ENCODE results near the gene RBM12.

DNA sequence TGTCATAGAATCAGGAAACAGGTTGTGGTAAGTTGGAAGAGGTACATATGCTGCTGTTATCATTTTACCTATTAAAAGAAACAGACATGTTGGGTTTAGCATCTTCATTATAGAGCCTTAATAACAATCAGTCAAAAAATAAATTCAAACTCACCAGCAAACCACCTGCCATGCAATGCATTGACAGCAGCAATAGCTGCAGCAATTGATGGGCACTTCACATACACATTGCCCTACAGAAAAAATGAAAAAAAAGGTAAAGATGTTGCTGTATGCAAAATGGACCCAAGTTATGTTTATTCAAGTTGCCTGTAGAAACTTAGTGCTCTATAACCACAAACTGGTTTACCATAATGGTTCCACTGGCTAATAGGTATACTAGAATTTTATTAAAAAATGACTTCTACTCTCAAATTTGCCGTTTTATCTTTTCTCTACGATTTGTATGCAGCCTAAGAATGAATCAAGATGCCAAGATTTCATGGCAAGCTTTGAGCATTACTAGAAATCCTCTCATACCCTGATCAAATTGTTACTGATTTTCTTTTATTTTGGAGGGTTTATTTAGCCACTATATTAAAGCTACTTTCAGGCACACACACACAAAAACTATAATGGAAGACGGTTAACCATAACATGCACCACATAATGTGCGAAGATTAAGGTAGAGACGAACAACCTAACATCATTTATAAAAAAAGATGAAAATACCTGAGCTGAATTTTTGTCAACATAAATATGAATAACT lies 40.0 kb upstream of the RBM12 start:
- TF ChIP-seq, protein P1, sequence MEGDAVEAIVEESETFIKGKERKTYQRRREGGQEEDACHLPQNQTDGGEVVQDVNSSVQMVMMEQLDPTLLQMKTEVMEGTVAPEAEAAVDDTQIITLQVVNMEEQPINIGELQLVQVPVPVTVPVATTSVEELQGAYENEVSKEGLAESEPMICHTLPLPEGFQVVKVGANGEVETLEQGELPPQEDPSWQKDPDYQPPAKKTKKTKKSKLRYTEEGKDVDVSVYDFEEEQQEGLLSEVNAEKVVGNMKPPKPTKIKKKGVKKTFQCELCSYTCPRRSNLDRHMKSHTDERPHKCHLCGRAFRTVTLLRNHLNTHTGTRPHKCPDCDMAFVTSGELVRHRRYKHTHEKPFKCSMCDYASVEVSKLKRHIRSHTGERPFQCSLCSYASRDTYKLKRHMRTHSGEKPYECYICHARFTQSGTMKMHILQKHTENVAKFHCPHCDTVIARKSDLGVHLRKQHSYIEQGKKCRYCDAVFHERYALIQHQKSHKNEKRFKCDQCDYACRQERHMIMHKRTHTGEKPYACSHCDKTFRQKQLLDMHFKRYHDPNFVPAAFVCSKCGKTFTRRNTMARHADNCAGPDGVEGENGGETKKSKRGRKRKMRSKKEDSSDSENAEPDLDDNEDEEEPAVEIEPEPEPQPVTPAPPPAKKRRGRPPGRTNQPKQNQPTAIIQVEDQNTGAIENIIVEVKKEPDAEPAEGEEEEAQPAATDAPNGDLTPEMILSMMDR (IDR thresholded peaks at IDR 0.05), result no peak
- TF ChIP-seq EP300 (IDR thresholded peaks at IDR 0.05) (no peak), POLR2A (IDR thresholded peaks at IDR 0.05) (no peak)

Measured in stomach (tissue), 4 donors.